Adrenal gland (tissue), 12 donors: ENCODE results near the gene NFIB. TPM values are rescaled to one million over a fixed set of nuclear protein-coding genes. Genes with fewer than 3 reads are reported as not detected.

ENCODE experiments used
- DNase-seq, 7 donors: peaks; one replicate each; pipeline ENCODE4 v3.0.0-alpha.2; 2019 to 2020
- H3K27ac ChIP-seq, 5 donors: fragments of 200-600 bp; sonication (generic) in 4 of 5; 1 replicate in 3 of 5; 2 replicates in 2 of 5; pipeline versions ENCODE4 v1.5.1 to v1.8.0; 2016 to 2020; ENCODE audit warnings: mild to moderate bottlenecking in 1 of 5
- H3K27me3 ChIP-seq: fragments of 200-600 bp; 2 replicates; pipeline ENCODE4 v1.8.0; 2021
- H3K36me3 ChIP-seq, 2 donors: fragments of 200-600 bp; replicated peaks in 1 of 2; 1 replicate in 1 of 2; 2 replicates in 1 of 2; pipeline versions ENCODE4 v1.5.1 to v1.8.0; 2018 to 2022
- H3K4me1 ChIP-seq, 2 donors: fragments of 200-600 bp; replicated peaks in 1 of 2; 1 replicate in 1 of 2; 2 replicates in 1 of 2; pipeline versions ENCODE4 v1.5.1 to v1.8.0; 2018 to 2021
- H3K4me3 ChIP-seq, 4 donors: fragments of 200-600 bp; sonication (generic) in 3 of 4; one replicate each; pipeline ENCODE4 v1.5.1; 2016 to 2018
- H3K9me3 ChIP-seq, 3 donors: fragments of 200-600 bp; sonication (generic) in 1 of 3; replicated peaks in 1 of 3; 1 replicate in 2 of 3; 2 replicates in 1 of 3; pipeline versions ENCODE4 v1.5.1 to v1.8.0; 2016 to 2021
- CTCF ChIP-seq, 6 experiments: fragments of 450-650 bp in 4 of 6; fragments of 200-600 bp in 2 of 6; sonication (generic) in 1 of 6; IDR thresholded peaks; 1 replicate in 5 of 6; 2 replicates in 1 of 6; pipeline versions ENCODE4 v1.5.1 to v1.8.0; 2016 to 2021; ENCODE audit warnings: antibody characterized with exemption in 6 of 6, mild to moderate bottlenecking in 2 of 6, moderate library complexity in 1 of 6
- POLR2A ChIP-seq, 2 donors: fragments of 450-650 bp; IDR thresholded peaks; one replicate each; pipeline ENCODE4 v1.6.1; 2017; ENCODE audit warnings: antibody characterized with exemption in 2 of 2, mild to moderate bottlenecking in 2 of 2, moderate library complexity in 1 of 2
- WGBS, 4 donors: extraction: QIAGEN DNeasy Blood & Tissue Kit in 2 of 4; methylation state at CpG; one replicate each; pipeline versions ENCODE4 v1.1.5 to v1.1.7; 2013 to 2017; 5-methylcytosine and 5-hydroxymethylcytosine counted together
- intact Hi-C, 2 donors: fragments of 100-400 bp; cut with DNase I; formaldehyde crosslinking; loops; one replicate each; pipeline versions ENCODE4 v1.14.1 to v1.15.0; 2022 to 2023
- polyA plus RNA-seq, 3 donors: library from polyadenylated mRNA; stranded (reverse); fragments of 200-250 nt in 2 of 3; fragments of 350-450 nt in 1 of 3; fragmentation: Illumina TruSeq in 1 of 3; extraction: RNeasy Lipid Tissue Mini Kit (QIAGEN cat#74804) in 1 of 3; gene quantifications; one replicate each; pipeline ENCODE4 v1.2.3, GENCODE V29; 2013 to 2014
- total RNA-seq, 9 donors: library from RNA; depleted of rRNA in 4 of 9; stranded (reverse); fragments of >200 nt in 4 of 9; fragments of 120-200 nt in 1 of 9; fragmentation: NEBNext Ultra II Directional in 1 of 9; extraction: Animal tissue kit (Norgen Biotek cat#: 25700) in 1 of 9; gene quantifications; one replicate each; pipeline versions ENCODE4 v1.1.0 to v1.2.4, GENCODE V29; 2013 to 2023
- donor health status: healthy with polysubstance abuse.
- donor health status: Bipolar disorder and iron deficiency.
- donor health status: DM: yes; HTN: yes; CAD: no.
- donor health status: DM: no; HTN: no; CAD: no.
- donor health status: DM: no; HTN: no; CAD: no.
- donor health status: DM: yes; HTN: yes; CAD: no.

The NFIB gene
- total and polyA plus RNA-seq, 12 donors: 10.9 to 84.1 (median 43.0) TPM

- Histone ChIP-seq H3K27me3 (no peaks in the 10 kb centered on the region), H3K4me1 (peaks cover 21 to 33% of the 10 kb centered on the region in 2 donors), H3K36me3 (no peaks in the 10 kb centered on the region), H3K4me3 (no peak overlapping the region), H3K27ac (peak overlapping the region in 1 of 5 donors; percentile 20), H3K9me3 (no peaks in the 10 kb centered on the region)
- no peak for DNase-seq
- WGBS, 4 donors: 57 to 68% (median 64%) methylated on average over 3 to 4 of the region's 4 CpGs
- no peak for TF ChIP-seq POLR2A (IDR thresholded peaks at IDR 0.05)
- TF ChIP-seq CTCF (IDR thresholded peaks at IDR 0.05): no peak
- intact Hi-C loops: no loop called here
Measured at GRCh38 chr9:14270358-14271092, 43.4 kb downstream of the NFIB start.

GRCh38 chr9:14269916-14270315 is 44.0 kb downstream of the NFIB start:
- H3K4me3 ChIP-seq: no peak overlapping the region
- no peak overlapping the region for H3K27ac ChIP-seq
- TF ChIP-seq POLR2A (IDR thresholded peaks at IDR 0.05) (no peak), CTCF (IDR thresholded peaks at IDR 0.05) (no peak)
- intact Hi-C loops: no loop called here
- no peak for DNase-seq
- no peaks in the 10 kb centered on the region for H3K9me3 ChIP-seq
- H3K4me1 ChIP-seq: peaks cover 15 to 27% of the 10 kb centered on the region in 2 donors
- no peaks in the 10 kb centered on the region for H3K27me3 ChIP-seq
- H3K36me3 ChIP-seq: no peaks in the 10 kb centered on the region

- Histone ChIP-seq H3K4me1 (peaks cover 0 to 14% of the 10 kb centered on the region in 2 donors), H3K27ac (no peak overlapping the region), H3K9me3 (no peaks in the 10 kb centered on the region), H3K4me3 (no peak overlapping the region), H3K27me3 (no peaks in the 10 kb centered on the region), H3K36me3 (no peaks in the 10 kb centered on the region)
- 70 to 79% (median 71%) methylated on average over 7 of the region's 7 CpGs for WGBS, 4 donors
- no peak for DNase-seq
- intact Hi-C loops: no loop called here
- TF ChIP-seq POLR2A (IDR thresholded peaks at IDR 0.05) (no peak), CTCF (IDR thresholded peaks at IDR 0.05) (no peak)
Measured at GRCh38 chr9:14263707-14264483, 50.0 kb downstream of the NFIB start.

GRCh38 chr9:14262827-14263226 is 51.1 kb downstream of the NFIB start:
- H3K4me3 ChIP-seq: no peak overlapping the region
- WGBS, 4 donors: 52 to 62% (median 54%) methylated on average over 2 of the region's 2 CpGs
- peaks cover 9 to 19% of the 10 kb centered on the region in 2 donors for H3K4me1 ChIP-seq
- no peaks in the 10 kb centered on the region for H3K9me3 ChIP-seq
- no peaks in the 10 kb centered on the region for H3K36me3 ChIP-seq
- no peak for DNase-seq
- intact Hi-C loops: no loop called here
- no peaks in the 10 kb centered on the region for H3K27me3 ChIP-seq
- no peak overlapping the region for H3K27ac ChIP-seq
- TF ChIP-seq POLR2A (IDR thresholded peaks at IDR 0.05): no peak
- TF ChIP-seq CTCF (IDR thresholded peaks at IDR 0.05): no peak
